Measurements from ENCODE around the gene IRF1. TPM values are rescaled to one million over a fixed set of nuclear protein-coding genes. Genes with fewer than 3 reads are reported as not detected.

IRF1 gene
- total and polyA plus RNA-seq, 10 donors: 57.9 to 307 (median 160) TPM

DNA sequence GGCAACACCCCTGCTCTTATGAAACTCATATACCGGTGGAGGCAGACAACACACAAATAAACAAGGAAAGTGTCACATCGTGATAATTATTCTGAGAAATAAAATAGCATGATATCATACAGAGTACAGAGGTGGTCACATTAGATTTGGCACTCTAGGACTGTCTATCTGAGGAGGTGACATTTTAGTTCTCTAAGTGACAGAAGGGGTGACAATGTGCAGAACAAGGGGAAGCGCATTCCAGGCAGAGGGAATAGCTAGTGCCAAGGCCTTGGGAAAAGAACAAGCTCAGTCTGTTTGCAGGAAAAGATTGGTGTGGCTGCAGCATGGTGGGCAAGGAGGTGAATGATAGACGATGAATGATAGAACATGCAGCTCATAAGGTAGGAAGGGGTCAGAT is 12.7 kb upstream of the IRF1 start:
- WGBS, 5 donors: 75 to 91% (median 89%) methylated on average over 4 of the region's 4 CpGs
- DNase-seq: no peak
- Histone ChIP-seq H3K9me3 (no peaks in the 10 kb centered on the region), H3K36me3 (no peaks in the 10 kb centered on the region), H3K27me3 (replicated peaks in 1 of 7) (no peaks in the 10 kb centered on the region), H3K4me1 (peaks cover 14 to 64% (median 40%) of the 10 kb centered on the region in 6 donors), H3K4me3 (no peak overlapping the region), H3K27ac (peak overlapping the region in 5 of 8 donors; percentile 85 to 100 (median 99))
- intact Hi-C loops (cut with DNase I; ENCODE audit: low total_unique reads): no loop called here
- TF ChIP-seq POLR2A (IDR thresholded peaks at IDR 0.05) (no peak), POLR2AphosphoS5 (IDR thresholded peaks at IDR 0.05) (no peak)
- TF ChIP-seq, protein P1, sequence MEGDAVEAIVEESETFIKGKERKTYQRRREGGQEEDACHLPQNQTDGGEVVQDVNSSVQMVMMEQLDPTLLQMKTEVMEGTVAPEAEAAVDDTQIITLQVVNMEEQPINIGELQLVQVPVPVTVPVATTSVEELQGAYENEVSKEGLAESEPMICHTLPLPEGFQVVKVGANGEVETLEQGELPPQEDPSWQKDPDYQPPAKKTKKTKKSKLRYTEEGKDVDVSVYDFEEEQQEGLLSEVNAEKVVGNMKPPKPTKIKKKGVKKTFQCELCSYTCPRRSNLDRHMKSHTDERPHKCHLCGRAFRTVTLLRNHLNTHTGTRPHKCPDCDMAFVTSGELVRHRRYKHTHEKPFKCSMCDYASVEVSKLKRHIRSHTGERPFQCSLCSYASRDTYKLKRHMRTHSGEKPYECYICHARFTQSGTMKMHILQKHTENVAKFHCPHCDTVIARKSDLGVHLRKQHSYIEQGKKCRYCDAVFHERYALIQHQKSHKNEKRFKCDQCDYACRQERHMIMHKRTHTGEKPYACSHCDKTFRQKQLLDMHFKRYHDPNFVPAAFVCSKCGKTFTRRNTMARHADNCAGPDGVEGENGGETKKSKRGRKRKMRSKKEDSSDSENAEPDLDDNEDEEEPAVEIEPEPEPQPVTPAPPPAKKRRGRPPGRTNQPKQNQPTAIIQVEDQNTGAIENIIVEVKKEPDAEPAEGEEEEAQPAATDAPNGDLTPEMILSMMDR (IDR thresholded peaks at IDR 0.05 in 8 of 11, conservative IDR thresholded peaks at IDR 0.05 in 3 of 11): no peak

- Histone ChIP-seq H3K36me3 (no peaks in the 10 kb centered on the region), H3K27ac (peak overlapping the region; percentile 48 to 100 (median 96)), H3K4me1 (peaks cover 24 to 74% (median 49%) of the 10 kb centered on the region in 6 donors), H3K4me3 (no peak overlapping the region), H3K9me3 (no peaks in the 10 kb centered on the region), H3K27me3 (replicated peaks in 1 of 7) (no peaks in the 10 kb centered on the region)
- TF ChIP-seq, protein P1 (IDR thresholded peaks at IDR 0.05 in 8 of 11, conservative IDR thresholded peaks at IDR 0.05 in 3 of 11): no peak
- TF ChIP-seq POLR2AphosphoS5 (IDR thresholded peaks at IDR 0.05) (no peak), POLR2A (IDR thresholded peaks at IDR 0.05) (no peak)
- 74 to 82% (median 78%) methylated on average over 7 to 10 of the region's 10 CpGs for WGBS, 5 donors
- intact Hi-C loops (cut with DNase I; ENCODE audit: low total_unique reads): loop anchor here (1.0 kb wide), 1 partner anchor 116 kb away; no protein-coding TSS in a partner anchor
- DNase-seq: no peak
These were observed 11.7 kb upstream of the IRF1 start for GRCh38 chr5:132501961-132502931.

DNA sequence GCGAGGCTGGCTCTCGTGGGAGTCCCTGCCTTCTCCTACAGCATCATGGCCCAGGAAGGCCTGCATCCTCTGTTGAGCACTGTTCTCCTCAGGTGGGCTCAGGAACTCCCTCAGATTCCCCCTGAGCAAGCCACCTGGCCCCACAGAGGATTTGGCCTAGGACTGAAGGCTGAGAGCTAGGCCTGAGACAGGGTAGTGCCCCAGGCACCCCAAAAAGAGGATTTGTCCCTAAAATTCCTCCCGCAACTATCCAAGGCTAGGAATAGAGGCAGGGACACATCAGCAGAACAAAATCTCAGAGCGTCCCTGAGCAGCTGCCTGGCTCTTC is 11.0 kb upstream of the IRF1 start:
- Histone ChIP-seq H3K9me3 (no peaks in the 10 kb centered on the region), H3K27me3 (replicated peaks in 1 of 7) (no peaks in the 10 kb centered on the region), H3K4me3 (no peak overlapping the region), H3K27ac (peak overlapping the region; percentile 48 to 100 (median 96)), H3K36me3 (no peaks in the 10 kb centered on the region), H3K4me1 (peaks cover 28 to 80% (median 54%) of the 10 kb centered on the region in 6 donors)
- no peak for DNase-seq
- no peak for TF ChIP-seq POLR2A (IDR thresholded peaks at IDR 0.05)
- no peak for TF ChIP-seq POLR2AphosphoS5 (IDR thresholded peaks at IDR 0.05)
- TF ChIP-seq, protein P1 (IDR thresholded peaks at IDR 0.05 in 8 of 11, conservative IDR thresholded peaks at IDR 0.05 in 3 of 11): peak in 1 of 11 experiments; percentile 12
- intact Hi-C loops (cut with DNase I; ENCODE audit: low total_unique reads): loop anchor here (1.0 kb wide), 1 partner anchor 115 kb away; no protein-coding TSS in a partner anchor
- WGBS, 5 donors: 62 to 74% (median 67%) methylated on average over 4 of the region's 4 CpGs
